Stimulated activated CD4-positive, alpha-beta T cell treated with anti-CD3 and anti-CD28 coated beads, Interleukin-1b, Interleukin-23, amount 100 ng/mL, for 1 hour (primary cell): ENCODE data around the gene SCRN2.

ENCODE experiments used
- DNase-seq, 2 donors: peaks; one replicate each; pipeline ENCODE4 v3.0.0-alpha.2; 2020; ENCODE audit warnings: low read depth in 2 of 2

SCRN2 gene

GRCh38 chr17:47840742-47841487, at the start of gene SCRN2:
Gene SCRN2 (minus strand): TSS chr17:47841273. CDS start chr17:47840843, 430 bp downstream.
- peak; percentile 62 to 82 for DNase-seq

GRCh38 chr17:47889734-47890529, 48.9 kb upstream of the SCRN2 start:
- DNase-seq = peak; percentile 83 to 95

- no peak for DNase-seq
These were observed 47.2 kb upstream of the SCRN2 start for GRCh38 chr17:47888293-47888692.

GRCh38 chr17:47884905-47885730, 44.0 kb upstream of the SCRN2 start:
- DNase-seq = no peak

GRCh38 chr17:47884427-47884740, 43.3 kb upstream of the SCRN2 start:
- no peak for DNase-seq

GRCh38 chr17:47883589-47884426, 42.7 kb upstream of the SCRN2 start:
- no peak for DNase-seq

- no peak for DNase-seq
These were observed 41.9 kb upstream of the SCRN2 start for GRCh38 chr17:47882695-47883588.

GRCh38 chr17:47882247-47882646, 41.2 kb upstream of the SCRN2 start:
- no peak for DNase-seq

GRCh38 chr17:47879776-47880454, 38.8 kb upstream of the SCRN2 start:
- DNase-seq = no peak

GRCh38 chr17:47879028-47879585, 38.0 kb upstream of the SCRN2 start:
- no peak for DNase-seq

GRCh38 chr17:47878203-47879027, 37.3 kb upstream of the SCRN2 start:
- no peak for DNase-seq

- no peak for DNase-seq
These were observed 36.4 kb upstream of the SCRN2 start for GRCh38 chr17:47877368-47878034.

- DNase-seq = no peak
These were observed 34.2 kb upstream of the SCRN2 start for GRCh38 chr17:47875011-47875985.

- DNase-seq = no peak
These were observed 32.4 kb upstream of the SCRN2 start for GRCh38 chr17:47873200-47874090.

- no peak for DNase-seq
These were observed 31.6 kb upstream of the SCRN2 start for GRCh38 chr17:47872651-47873161.
